Panc1 (cell line): ENCODE results near the gene UBR3.

Experiments used
- CTCF ChIP-seq: fragments of 450-650 bp; IDR thresholded peaks from 2 replicates; pipeline ENCODE4 v1.5.1; 2017; ENCODE audit warnings: mild to moderate bottlenecking
- POLR2AphosphoS5 ChIP-seq: IDR thresholded peaks from 2 replicates; pipeline ENCODE4 v1.6.1; 2012; ENCODE audit warnings: mild to moderate bottlenecking, low read depth, low read length, moderate library complexity
- SIN3A ChIP-seq: IDR thresholded peaks from 2 replicates; pipeline ENCODE4 v1.6.1; 2012; ENCODE audit warnings: low read depth, mild to moderate bottlenecking, low read length, moderate library complexity, borderline replicate concordance; ENCODE audit not compliant: insufficient read depth
- TCF7L2 ChIP-seq: IDR thresholded peaks from 2 replicates; pipeline ENCODE4 v1.6.1; 2011; ENCODE audit warnings: mild to moderate bottlenecking, low read depth, low read length, inconsistent platforms

GRCh38 chr2:169891593-169892298 is 64.5 kb downstream of the UBR3 start:
- TF ChIP-seq CTCF, result no peak
- no peak for TF ChIP-seq POLR2AphosphoS5
- no peak for TF ChIP-seq TCF7L2
- no peak for TF ChIP-seq SIN3A
